T-helper 1 cell treated with Interleukin-12 subunit alpha and Interleukin-12 subunit beta and Interleukin-4 antibody, amounts not matched to agents 30 μg/mL and 1 μg/mL, for 36 hours (primary cell): ENCODE measurements around the gene AK9.

Experiments used
- H3K27ac Mint-ChIP-seq: one replicate; pipeline ENCODE4 v1.8.0; 2021; ENCODE audit warnings: mild to moderate bottlenecking, mixed read lengths
- H3K27me3 Mint-ChIP-seq: one replicate; pipeline ENCODE4 v1.8.0; 2021; ENCODE audit warnings: low read depth, mixed read lengths
- H3K36me3 Mint-ChIP-seq: one replicate; pipeline ENCODE4 v1.8.0; 2021; ENCODE audit warnings: low read depth, mixed read lengths
- H3K4me1 Mint-ChIP-seq: one replicate; pipeline ENCODE4 v1.8.0; 2021; ENCODE audit warnings: low read depth, mixed read lengths
- H3K4me3 Mint-ChIP-seq: one replicate; pipeline ENCODE4 v1.8.0; 2021; ENCODE audit warnings: mild to moderate bottlenecking, moderate library complexity, mixed read lengths
- H3K9me3 Mint-ChIP-seq: one replicate; pipeline ENCODE4 v1.8.0; 2021; ENCODE audit warnings: mixed read lengths

Gene AK9

GRCh38 chr6:109480993-109481480, 210.0 kb downstream of the AK9 start:
- Mint-ChIP-seq H3K27ac (peak overlapping the region; percentile 86), H3K4me3 (peak overlapping the region; percentile 96), H3K9me3 (no peaks in the 10 kb centered on the region), H3K4me1 (peaks cover 59% of the 10 kb centered on the region), H3K36me3 (peaks cover 53% of the 10 kb centered on the region), H3K27me3 (no peaks in the 10 kb centered on the region)

DNA sequence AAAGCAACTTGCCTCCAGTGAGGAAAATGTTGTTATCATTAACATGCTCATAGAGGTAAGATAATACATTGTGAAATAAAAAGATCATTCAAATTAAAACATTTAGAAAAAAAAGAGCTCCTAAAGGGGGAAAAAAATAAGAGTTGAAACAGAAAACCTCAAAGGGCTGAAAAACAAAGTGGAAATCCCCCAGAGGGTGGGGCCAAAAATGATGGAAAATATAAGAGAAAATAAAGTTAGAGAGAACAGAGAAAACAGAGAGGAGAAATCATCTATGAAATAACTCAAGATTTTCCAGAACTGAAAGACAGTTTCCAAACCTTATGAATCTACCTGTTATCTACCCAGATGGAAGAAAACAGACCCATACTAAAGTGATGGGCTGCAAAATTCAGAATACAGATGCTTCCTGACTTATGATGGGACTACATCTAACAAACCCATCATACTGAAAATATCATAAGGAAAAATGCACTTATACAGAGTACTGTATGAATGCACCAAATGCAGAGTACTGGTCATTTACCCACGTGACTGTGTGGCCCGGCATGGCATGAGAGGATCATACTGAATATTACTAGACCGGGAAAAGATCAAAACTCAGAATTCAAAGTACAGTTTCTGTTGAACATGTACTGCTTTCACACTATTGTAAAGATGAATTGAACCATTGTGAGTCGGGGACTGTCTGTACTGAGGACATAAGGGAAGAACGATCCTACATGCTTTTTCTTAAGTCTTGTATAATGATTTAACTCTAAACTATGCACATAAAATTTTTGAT, 212.0 kb downstream of the AK9 start:
- Mint-ChIP-seq H3K4me3 (peak overlapping the region; percentile 88), H3K36me3 (peaks cover 67% of the 10 kb centered on the region), H3K27me3 (no peaks in the 10 kb centered on the region), H3K9me3 (no peaks in the 10 kb centered on the region), H3K27ac (peak overlapping the region; percentile 91), H3K4me1 (peaks cover 64% of the 10 kb centered on the region)

GRCh38 chr6:109478222-109478805, 212.7 kb downstream of the AK9 start:
- Mint-ChIP-seq H3K36me3 (peaks cover 70% of the 10 kb centered on the region), H3K27me3 (no peaks in the 10 kb centered on the region), H3K4me3 (peak overlapping the region; percentile 88), H3K27ac (peak overlapping the region; percentile 91), H3K9me3 (no peaks in the 10 kb centered on the region), H3K4me1 (peaks cover 64% of the 10 kb centered on the region)

GRCh38 chr6:109477725-109478124, 213.3 kb downstream of the AK9 start:
- H3K9me3 Mint-ChIP-seq = no peaks in the 10 kb centered on the region
- H3K4me1 Mint-ChIP-seq = peaks cover 70% of the 10 kb centered on the region
- H3K27me3 Mint-ChIP-seq = no peaks in the 10 kb centered on the region
- H3K27ac Mint-ChIP-seq = peak overlapping the region; percentile 91
- H3K36me3 Mint-ChIP-seq = peaks cover 76% of the 10 kb centered on the region
- peak overlapping the region; percentile 88 for H3K4me3 Mint-ChIP-seq

- H3K27me3 Mint-ChIP-seq = no peaks in the 10 kb centered on the region
- no peaks in the 10 kb centered on the region for H3K9me3 Mint-ChIP-seq
- H3K4me1 Mint-ChIP-seq = peaks cover 76% of the 10 kb centered on the region
- H3K27ac Mint-ChIP-seq = peak overlapping the region; percentile 91
- H3K36me3 Mint-ChIP-seq = peaks cover 79% of the 10 kb centered on the region
- peak overlapping the region; percentile 88 for H3K4me3 Mint-ChIP-seq
Measured at GRCh38 chr6:109477184-109477583, 213.8 kb downstream of the AK9 start.

DNA sequence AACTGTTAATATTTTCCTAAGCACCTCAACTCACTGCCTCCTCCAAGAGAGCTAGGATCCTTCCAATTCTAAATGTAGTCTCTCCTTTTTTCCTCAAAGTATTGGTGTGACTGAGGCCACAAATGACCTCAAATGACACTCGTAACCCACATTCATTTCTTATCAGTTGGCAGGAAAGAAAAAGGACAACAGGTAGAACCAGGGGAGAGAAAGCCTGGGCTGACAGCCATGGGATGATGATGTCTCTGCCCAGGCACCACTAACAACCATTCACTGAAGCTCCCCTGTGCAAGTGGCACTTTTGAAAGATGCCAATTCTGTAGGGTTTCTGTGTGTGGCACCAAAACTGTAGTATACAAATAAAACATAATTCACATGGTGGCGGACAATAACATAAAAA, 215.4 kb downstream of the AK9 start:
- no peak overlapping the region for H3K27ac Mint-ChIP-seq
- peaks cover 80% of the 10 kb centered on the region for H3K36me3 Mint-ChIP-seq
- peaks cover 77% of the 10 kb centered on the region for H3K4me1 Mint-ChIP-seq
- H3K4me3 Mint-ChIP-seq = no peak overlapping the region
- no peaks in the 10 kb centered on the region for H3K9me3 Mint-ChIP-seq
- H3K27me3 Mint-ChIP-seq = no peaks in the 10 kb centered on the region

GRCh38 chr6:109474995-109475394, 216.0 kb downstream of the AK9 start:
- H3K4me1 Mint-ChIP-seq = peaks cover 76% of the 10 kb centered on the region
- H3K4me3 Mint-ChIP-seq = no peak overlapping the region
- H3K36me3 Mint-ChIP-seq = peaks cover 79% of the 10 kb centered on the region
- H3K27ac Mint-ChIP-seq = no peak overlapping the region
- H3K27me3 Mint-ChIP-seq = no peaks in the 10 kb centered on the region
- H3K9me3 Mint-ChIP-seq = no peaks in the 10 kb centered on the region

DNA sequence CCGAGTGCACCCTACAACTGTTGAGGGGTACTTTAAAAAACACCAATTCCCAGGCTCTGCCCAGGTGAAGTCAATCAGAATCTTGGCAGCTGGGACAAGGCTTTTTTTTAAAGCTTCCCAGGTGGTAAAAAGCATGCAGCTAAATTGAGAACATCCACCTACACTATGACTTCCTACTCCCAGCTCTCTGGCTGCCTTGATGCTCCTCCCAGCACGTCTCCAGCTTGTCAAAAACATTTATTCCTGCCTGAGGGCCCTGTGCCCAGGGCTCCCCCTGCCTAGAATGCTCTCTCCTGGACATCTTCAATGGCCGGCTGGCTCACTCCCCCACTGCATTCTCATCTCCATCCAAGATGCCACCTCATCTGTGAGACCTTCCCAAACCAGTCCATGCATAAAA, 217.9 kb downstream of the AK9 start:
- no peaks in the 10 kb centered on the region for H3K9me3 Mint-ChIP-seq
- peaks cover 81% of the 10 kb centered on the region for H3K36me3 Mint-ChIP-seq
- no peaks in the 10 kb centered on the region for H3K27me3 Mint-ChIP-seq
- no peak overlapping the region for H3K4me3 Mint-ChIP-seq
- peaks cover 71% of the 10 kb centered on the region for H3K4me1 Mint-ChIP-seq
- peak overlapping the region; percentile 47 for H3K27ac Mint-ChIP-seq

DNA sequence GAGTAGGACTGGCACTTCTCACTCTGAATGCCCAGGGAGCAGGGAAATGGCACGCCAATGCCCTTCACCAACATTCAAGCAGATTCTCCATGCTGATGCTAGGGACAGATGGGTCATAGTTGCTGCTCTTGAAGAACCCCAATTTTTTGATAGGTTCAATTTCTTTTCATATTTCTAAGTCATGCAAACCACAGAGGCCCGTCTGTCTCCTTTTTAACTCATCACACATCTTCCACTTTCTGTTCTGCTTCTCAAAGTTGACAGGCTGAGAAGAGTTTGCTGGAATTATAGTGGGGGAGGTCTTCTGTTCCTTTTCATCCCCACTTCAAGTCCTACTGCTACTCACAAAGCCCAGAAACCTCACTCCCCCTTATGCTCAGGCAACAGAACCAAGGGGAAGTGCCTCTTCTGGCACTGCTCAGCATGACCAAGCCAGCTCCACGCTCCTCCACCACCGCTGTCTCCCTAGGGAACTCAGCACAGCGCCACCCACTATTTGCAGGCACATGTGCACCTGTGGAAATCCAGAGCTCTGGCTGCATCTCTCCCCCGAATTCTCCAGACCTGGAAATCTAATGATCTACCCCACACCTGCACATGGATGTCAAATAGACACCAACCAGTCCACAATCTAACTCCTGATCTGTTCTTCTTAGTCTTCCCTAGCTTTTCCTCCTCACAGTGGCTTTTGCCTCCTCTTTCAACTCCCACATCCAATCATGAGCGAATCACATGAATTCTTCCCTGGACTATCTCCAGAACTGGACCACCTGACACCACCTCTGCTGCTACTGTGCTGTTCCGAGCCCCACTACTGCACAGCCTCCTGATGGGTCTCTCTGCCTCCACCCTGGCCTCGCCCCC, 218.6 kb downstream of the AK9 start:
- Mint-ChIP-seq H3K4me3 (peak overlapping the region; percentile 39), H3K9me3 (no peaks in the 10 kb centered on the region), H3K36me3 (peaks cover 82% of the 10 kb centered on the region), H3K27me3 (no peaks in the 10 kb centered on the region), H3K4me1 (peaks cover 69% of the 10 kb centered on the region), H3K27ac (peak overlapping the region; percentile 61)

- peaks cover 63% of the 10 kb centered on the region for H3K4me1 Mint-ChIP-seq
Measured at GRCh38 chr6:109471105-109471810, 219.7 kb downstream of the AK9 start.

DNA sequence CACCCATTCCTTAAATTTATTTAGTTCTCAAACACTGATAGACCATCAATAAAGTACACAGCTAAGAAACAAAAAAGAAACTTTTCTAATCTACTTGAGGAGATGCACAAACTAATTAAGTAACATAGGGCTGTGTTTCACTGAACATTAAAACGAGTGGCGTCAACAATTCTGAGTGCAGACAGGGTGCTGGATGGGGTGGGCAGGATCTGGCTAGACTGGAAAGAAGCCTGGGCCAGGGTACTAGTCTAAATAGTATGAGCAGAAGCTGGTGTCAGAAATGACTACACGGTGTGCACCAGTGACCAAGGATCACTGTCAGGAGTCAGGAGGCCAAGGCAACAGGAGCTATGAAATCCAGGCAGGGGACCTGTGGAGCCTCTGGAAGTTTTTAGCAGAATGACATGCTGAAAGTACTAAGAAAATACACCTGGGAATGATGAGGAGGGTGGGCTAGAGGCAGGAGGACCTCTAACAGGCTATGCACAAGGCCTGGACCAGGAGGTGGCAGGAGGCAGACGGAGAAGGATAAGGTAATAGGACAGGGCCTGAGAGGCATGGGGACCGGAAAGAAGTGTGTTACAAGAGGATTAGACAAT, 221.3 kb downstream of the AK9 start:
- no peak overlapping the region for H3K4me3 Mint-ChIP-seq
- peaks cover 56% of the 10 kb centered on the region for H3K4me1 Mint-ChIP-seq
- H3K27me3 Mint-ChIP-seq = no peaks in the 10 kb centered on the region
- peak overlapping the region; percentile 42 for H3K27ac Mint-ChIP-seq
- no peaks in the 10 kb centered on the region for H3K9me3 Mint-ChIP-seq
- peaks cover 81% of the 10 kb centered on the region for H3K36me3 Mint-ChIP-seq

More at GRCh38 chr6:109471105-109471810, 219.7 kb downstream of the AK9 start:
- Mint-ChIP-seq H3K9me3 (no peaks in the 10 kb centered on the region), H3K4me3 (no peak overlapping the region), H3K27ac (peak overlapping the region; percentile 61), H3K27me3 (no peaks in the 10 kb centered on the region), H3K36me3 (peaks cover 82% of the 10 kb centered on the region)

DNA sequence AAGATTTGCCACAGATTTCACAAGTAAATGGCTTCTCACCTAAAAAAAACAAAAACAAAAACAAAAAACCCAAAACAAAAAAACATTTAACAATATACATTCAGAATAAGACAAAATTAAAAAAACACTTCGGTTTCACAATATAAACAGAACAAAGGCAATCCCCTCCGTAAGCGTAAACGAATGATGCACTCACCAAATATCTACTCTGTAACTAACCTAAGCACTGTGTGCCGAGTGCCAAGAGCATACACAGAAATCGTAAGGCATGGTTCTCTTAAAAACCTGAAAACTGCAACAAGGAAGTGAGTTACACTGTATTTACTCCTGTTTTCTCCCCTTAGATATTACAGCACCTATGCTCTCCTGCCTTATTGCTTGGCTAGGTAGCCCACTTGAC, 223.3 kb downstream of the AK9 start:
- Mint-ChIP-seq H3K36me3 (peaks cover 77% of the 10 kb centered on the region), H3K4me1 (peaks cover 49% of the 10 kb centered on the region), H3K4me3 (no peak overlapping the region), H3K27ac (no peak overlapping the region), H3K27me3 (no peaks in the 10 kb centered on the region), H3K9me3 (no peaks in the 10 kb centered on the region)

DNA sequence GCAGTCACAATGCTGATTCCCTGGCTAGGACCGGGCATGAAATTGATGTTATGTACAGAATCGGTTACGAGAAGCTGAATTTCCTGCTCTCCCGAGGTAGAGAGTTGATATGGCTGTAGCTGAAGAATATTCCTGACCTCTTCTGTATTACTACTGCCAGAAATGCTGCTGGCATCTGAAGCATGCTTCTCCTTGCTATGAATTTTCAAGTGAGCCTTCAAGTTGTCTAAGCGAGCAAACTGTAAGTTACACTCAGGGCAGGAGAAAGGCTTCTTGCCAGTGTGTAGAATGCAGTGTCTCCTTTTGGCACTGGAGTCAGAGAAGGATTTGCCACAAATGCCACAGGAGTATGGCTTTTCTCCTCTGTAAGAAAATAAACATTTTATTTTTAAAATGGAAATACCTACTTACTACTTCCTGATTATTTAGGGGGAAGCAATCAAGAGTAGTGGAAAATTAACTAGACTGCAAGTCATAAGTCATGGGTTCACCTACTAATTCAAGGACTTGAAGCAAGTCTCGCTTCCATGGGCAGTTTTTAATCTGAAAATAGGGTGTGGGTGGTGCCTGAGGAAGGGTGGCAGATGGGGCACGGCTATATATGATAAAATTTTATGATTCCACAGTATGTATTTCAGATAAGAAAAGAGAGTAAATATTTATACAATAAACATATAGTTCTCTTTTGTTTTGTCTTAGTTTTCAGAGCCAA, 224.6 kb downstream of the AK9 start:
- H3K27ac Mint-ChIP-seq = no peak overlapping the region

More for the DNA sequence above, 224.6 kb downstream of the AK9 start:
- peaks cover 74% of the 10 kb centered on the region for H3K36me3 Mint-ChIP-seq
- H3K4me1 Mint-ChIP-seq = peaks cover 44% of the 10 kb centered on the region
- no peaks in the 10 kb centered on the region for H3K27me3 Mint-ChIP-seq
- H3K4me3 Mint-ChIP-seq = no peak overlapping the region
- H3K9me3 Mint-ChIP-seq = no peaks in the 10 kb centered on the region
